ENCODE measurements around the gene RTN4R.

DNA sequence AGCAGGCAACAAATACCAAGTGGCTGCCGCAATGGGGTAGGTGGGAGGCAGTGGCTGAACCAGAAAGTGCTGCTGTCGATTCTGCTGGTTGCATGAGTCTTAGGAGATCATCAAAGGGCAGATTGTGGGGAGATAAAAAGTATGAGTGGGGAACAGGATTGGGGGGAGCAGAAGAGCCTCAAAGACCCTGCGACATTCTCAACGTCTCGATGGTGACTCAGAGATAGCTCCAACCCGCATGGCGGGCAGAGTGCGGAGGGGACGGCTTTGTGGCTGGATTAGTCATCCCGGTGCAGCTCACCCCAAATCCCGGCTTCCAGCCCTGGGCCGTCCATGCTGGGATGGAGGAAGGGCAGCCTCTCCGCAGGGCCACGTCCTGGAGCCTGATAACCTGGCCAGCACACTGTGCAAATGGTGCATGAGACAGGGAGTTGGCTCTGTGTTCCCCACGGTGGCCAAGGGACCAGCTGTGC is 11.6 kb upstream of the RTN4R start:
- TF ChIP-seq TBX3 (IDR thresholded peaks at IDR 0.05; ENCODE audit: borderline replicate concordance) (no peak), THYN1 (CRISPR knock-in tag; IDR thresholded peaks at IDR 0.05; ENCODE audit: borderline replicate concordance, low read depth) (no peak), ZNF121 (CRISPR knock-in tag; IDR thresholded peaks at IDR 0.05) (no peak), ATF3 (CRISPR knock-in tag; IDR thresholded peaks at IDR 0.05) (no peak), REST (IDR thresholded peaks at IDR 0.05; ENCODE audit: borderline replicate concordance in 1 of 2, low read depth in 1 of 2, low read length in 2 of 2) (no peak)
- TF ChIP-seq, protein P1, sequence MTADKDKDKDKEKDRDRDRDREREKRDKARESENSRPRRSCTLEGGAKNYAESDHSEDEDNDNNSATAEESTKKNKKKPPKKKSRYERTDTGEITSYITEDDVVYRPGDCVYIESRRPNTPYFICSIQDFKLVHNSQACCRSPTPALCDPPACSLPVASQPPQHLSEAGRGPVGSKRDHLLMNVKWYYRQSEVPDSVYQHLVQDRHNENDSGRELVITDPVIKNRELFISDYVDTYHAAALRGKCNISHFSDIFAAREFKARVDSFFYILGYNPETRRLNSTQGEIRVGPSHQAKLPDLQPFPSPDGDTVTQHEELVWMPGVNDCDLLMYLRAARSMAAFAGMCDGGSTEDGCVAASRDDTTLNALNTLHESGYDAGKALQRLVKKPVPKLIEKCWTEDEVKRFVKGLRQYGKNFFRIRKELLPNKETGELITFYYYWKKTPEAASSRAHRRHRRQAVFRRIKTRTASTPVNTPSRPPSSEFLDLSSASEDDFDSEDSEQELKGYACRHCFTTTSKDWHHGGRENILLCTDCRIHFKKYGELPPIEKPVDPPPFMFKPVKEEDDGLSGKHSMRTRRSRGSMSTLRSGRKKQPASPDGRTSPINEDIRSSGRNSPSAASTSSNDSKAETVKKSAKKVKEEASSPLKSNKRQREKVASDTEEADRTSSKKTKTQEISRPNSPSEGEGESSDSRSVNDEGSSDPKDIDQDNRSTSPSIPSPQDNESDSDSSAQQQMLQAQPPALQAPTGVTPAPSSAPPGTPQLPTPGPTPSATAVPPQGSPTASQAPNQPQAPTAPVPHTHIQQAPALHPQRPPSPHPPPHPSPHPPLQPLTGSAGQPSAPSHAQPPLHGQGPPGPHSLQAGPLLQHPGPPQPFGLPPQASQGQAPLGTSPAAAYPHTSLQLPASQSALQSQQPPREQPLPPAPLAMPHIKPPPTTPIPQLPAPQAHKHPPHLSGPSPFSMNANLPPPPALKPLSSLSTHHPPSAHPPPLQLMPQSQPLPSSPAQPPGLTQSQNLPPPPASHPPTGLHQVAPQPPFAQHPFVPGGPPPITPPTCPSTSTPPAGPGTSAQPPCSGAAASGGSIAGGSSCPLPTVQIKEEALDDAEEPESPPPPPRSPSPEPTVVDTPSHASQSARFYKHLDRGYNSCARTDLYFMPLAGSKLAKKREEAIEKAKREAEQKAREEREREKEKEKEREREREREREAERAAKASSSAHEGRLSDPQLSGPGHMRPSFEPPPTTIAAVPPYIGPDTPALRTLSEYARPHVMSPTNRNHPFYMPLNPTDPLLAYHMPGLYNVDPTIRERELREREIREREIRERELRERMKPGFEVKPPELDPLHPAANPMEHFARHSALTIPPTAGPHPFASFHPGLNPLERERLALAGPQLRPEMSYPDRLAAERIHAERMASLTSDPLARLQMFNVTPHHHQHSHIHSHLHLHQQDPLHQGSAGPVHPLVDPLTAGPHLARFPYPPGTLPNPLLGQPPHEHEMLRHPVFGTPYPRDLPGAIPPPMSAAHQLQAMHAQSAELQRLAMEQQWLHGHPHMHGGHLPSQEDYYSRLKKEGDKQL (CRISPR knock-in tag; IDR thresholded peaks at IDR 0.05; ENCODE audit: low read depth) = no peak

All from HepG2 (cell line).